OCI-M2 (cell line): ENCODE results near the gene SLX1A.
"Not testable (repeated sequence)": the region's sequence is repeated elsewhere in the genome, so short reads cannot be mapped to it uniquely, and the experiment has no call there.

ENCODE experiments used
- DNase-seq: peaks from one replicate; lab custom pipeline; 2025; ENCODE audit not compliant: unreplicated experiment; lab: John Stamatoyannopoulos, UW

Gene SLX1A

GRCh38 chr16:30217082-30217481, 23.4 kb downstream of the SLX1A start:
- not testable (repeated sequence) for DNase-seq
